Measurements from ENCODE around the gene PLA2G15.
A peak's percentile ranks its signal among the peaks of the same experiment; 100 is the strongest.

Gene PLA2G15

DNA sequence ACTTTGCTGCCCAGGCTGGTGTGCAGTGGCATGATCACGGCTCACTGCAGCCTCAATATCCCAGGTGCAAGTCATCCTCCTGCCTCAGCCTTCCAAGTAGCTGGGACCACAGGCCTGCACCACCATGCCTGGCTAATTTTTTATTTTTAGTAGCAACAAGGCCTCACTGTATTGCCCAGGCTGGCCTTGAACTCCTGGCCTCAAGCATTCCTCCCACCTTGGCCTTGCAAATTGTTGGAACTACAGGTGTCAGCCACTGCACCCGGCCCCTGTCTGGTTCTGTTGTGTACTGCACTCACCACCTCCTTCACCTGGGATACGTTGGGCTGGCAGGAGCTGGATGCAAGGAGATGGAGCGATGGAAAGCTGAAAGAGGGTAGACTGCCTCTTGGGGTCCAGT, 8.5 kb downstream of the PLA2G15 start:
- no peak for DNase-seq (ENCODE audit: low read depth)

DNA sequence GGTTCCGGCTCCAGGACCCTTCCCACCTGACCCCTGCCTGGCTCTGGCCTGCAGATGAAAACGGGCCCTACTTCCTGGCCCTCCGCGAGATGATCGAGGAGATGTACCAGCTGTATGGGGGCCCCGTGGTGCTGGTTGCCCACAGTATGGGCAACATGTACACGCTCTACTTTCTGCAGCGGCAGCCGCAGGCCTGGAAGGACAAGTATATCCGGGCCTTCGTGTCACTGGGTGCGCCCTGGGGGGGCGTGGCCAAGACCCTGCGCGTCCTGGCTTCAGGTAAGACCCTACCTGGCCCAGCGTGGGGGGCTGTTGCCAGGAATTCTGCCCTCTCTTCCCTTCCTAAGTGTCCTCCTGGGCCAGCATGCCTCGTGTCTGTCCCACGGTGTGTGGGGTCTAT, 10.5 kb downstream of the PLA2G15 start:
- DNase-seq (ENCODE audit: low read depth) = no peak

DNA sequence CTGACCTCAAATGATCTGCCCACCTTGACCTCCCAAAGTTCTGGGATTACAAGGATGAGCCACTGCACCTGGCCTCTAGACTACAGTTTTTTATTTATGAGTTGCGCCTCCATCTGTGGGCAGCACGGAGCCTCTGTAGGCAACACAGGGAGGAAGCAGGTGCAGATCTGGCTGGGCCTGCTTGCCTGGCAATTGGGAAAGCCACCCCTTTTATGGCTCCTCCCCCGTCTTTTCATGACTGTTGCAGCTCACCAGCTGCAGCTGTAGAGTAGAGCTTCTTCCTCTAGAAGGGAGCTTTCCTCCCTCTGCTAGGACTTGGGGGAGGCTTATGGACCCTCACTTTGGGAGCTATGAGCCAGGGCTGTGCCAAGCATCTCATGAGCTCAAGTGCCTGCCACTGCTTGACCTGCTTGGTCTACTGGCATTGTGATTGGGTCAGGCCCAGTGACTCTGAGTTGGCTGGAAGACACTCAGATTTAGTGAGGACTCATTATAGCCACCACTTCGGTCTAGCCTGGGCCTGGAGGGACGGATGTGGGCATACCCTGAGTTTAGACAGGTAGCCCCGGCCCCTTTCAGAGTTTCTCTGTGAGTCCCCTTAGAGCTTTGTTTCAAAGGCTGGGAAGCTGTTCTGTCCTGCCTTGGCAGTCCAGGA, 12.2 kb downstream of the PLA2G15 start:
- no peak for DNase-seq (ENCODE audit: low read depth)

DNA sequence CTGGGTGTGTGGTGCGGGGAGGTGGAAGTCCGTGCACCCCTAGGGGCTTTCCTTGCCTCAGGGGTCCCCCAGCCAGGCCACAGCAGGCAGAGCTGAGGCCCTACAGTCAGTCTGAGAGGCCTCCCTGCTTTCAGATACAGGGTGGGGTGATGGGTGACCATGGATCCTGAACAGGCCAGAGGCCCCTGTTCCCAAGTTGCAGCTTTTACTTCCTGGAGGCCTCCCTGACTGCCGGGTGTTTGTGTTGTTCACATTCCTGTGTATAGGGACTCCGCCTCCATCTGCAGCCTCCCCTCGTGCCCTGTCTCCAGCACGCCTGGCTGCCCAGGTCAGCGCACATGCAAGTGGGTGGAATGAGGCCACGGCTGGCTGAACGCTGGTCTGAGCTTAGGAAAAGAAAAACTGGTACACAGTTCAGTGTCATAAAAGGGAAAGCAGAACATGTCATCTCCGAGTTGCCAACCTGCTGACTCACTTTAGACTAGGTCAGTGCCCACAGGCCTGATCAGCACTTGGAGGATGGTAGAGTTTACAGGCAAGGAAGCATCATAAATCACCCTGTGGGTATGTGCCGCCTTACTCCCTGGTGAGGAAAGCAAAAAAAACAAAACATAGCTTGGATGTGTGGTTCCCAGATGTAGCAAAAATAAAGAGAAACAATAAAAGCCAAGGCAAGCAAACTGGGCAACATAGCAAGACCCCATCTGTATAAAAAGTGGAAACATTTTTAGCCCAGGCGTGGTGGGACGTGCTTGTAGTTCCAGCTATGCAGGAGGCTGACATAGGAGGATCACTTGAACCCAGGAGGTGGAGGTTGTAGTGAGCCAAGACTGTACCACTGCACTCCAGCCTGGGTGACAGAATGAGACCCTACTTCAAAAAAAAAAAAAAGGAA, 13.0 kb downstream of the PLA2G15 start:
- DNase-seq (ENCODE audit: low read depth) = no peak

DNA sequence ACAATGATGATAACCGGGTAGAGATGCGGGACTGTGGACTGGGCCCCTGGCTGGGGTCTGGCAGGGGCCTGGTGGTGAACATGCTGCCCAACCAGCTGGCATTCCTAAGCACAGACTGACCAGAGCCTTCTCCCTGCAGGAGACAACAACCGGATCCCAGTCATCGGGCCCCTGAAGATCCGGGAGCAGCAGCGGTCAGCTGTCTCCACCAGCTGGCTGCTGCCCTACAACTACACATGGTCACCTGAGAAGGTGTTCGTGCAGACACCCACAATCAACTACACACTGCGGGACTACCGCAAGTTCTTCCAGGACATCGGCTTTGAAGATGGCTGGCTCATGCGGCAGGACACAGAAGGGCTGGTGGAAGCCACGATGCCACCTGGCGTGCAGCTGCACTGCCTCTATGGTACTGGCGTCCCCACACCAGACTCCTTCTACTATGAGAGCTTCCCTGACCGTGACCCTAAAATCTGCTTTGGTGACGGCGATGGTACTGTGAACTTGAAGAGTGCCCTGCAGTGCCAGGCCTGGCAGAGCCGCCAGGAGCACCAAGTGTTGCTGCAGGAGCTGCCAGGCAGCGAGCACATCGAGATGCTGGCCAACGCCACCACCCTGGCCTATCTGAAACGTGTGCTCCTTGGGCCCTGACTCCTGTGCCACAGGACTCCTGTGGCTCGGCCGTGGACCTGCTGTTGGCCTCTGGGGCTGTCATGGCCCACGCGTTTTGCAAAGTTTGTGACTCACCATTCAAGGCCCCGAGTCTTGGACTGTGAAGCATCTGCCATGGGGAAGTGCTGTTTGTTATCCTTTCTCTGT, 14.0 kb downstream of the PLA2G15 start:
- no peak for DNase-seq (ENCODE audit: low read depth)

DNA sequence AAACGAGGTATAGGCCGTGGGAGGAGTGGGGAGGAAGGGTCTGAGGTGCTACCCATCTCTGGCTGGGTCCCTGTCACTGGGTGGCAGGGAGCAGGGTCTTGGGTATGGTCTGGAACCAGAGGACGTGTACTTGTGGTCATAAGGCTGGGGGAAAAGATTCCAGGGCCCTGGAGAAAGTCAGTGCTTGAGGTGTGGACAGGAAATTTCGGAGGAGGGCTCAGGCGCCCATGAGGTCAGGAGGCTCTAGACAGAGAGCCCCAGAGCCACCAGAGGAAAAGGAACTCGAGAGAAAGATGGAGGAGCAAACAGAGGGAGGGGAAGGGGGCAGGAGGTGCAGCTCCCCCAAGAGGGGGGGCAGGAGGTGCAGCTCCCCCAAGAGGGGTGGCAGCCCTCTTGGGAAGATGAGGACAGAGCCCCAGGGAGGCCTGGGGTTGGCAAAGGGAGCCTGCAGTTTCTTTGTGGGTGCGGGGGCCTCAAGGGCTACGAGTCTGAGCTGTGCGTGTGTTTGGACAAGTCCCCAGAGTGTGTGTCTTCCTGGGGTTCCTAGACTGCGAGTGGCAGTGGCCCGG, 18.5 kb downstream of the PLA2G15 start:
- DNase-seq (ENCODE audit: low read depth) = no peak

DNA sequence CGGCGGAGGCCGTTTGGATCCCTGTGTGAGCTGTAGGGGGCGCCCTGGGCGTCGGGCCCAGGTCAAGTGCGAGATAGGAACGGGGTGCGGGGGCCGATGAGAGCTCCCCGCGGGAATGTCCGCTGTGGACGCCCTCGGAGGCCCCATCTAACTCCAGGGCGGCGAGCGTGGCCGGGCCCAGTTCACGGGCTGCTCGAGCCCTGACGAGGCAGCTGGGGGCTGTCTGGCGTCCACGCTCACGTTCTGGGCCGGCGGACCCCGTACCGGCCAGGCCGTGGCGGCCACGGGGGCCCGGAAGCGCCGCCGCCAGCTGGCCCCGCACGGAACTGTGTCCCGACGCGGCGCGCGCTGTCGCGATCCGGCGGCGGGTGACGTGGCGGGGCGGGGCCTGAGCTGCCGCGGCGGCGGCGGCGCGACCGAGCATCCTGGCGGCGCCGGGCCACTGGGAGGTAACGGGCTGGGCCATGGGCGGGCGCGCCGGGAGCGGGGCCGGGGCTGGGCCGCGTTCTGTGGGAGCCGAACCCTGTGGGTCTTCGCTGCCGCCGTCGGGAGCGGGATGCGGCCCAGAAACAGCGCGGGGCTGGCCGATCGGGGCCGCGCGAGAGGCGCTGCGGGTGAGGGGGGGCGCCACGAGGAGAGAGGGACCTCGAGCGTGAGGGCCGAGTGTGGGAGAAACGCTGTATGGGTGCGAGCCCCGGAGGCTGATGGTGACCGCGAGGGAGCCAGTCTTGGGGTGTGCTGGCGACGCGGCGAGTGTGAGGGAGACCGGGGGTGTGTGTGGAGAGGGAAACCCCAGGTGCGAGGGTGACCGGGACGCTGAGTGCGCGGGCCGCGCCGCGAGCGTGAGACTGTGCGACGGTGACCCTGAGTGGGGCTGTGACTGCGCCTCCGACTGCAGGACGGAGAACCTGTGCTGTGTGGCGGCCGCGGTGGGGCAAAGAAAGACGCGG, 19.2 kb downstream of the PLA2G15 start, which contains the start of gene SLC7A6:
TSS of gene SLC7A6 (plus strand) at position 399 of the 950 bp plus-strand sequence. CDS start 10,201 bp downstream, outside the sequence.
- peak; percentile 80 for DNase-seq (ENCODE audit: low read depth)

DNA sequence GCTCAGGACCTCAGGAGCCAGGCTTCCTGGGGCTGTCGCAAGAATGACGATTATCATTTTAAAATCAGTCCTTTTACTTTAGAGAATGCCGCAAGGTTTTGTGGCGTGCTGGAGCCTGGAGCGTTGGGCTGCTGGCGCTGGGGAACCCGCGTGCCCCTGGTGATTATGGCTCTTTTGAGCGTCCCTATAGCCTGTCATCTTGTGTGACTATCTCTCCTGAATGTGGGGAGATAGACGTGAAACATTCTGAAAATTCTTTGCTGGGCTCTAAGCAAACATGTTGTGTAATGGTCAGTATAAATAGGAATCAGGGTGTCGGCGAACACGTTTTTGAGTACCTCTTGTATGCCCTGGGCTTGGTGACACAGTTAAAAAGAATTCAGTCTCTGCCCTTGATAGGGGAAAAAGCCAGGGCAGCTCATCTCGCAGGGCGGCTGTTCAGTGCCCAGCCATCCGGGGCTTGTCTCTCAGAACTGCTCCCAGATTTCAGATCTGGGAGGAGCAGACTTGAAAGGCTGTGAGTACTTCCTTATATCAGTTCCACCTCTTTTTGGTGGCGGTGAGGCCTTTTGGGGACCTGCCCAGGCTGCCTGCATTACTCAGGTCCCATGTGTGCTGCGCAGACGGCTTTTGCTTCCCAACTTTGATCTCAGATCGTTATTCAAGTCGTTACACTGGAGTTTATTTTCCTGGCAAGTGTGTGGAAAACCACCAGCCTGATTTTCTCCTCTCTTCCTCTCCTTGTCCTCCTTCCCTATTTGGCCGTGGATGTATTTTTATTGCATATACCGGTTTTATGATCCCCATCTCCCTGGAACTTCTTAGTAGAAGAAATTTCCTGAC, 20.1 kb downstream of the PLA2G15 start:
- no peak for DNase-seq (ENCODE audit: low read depth)

DNA sequence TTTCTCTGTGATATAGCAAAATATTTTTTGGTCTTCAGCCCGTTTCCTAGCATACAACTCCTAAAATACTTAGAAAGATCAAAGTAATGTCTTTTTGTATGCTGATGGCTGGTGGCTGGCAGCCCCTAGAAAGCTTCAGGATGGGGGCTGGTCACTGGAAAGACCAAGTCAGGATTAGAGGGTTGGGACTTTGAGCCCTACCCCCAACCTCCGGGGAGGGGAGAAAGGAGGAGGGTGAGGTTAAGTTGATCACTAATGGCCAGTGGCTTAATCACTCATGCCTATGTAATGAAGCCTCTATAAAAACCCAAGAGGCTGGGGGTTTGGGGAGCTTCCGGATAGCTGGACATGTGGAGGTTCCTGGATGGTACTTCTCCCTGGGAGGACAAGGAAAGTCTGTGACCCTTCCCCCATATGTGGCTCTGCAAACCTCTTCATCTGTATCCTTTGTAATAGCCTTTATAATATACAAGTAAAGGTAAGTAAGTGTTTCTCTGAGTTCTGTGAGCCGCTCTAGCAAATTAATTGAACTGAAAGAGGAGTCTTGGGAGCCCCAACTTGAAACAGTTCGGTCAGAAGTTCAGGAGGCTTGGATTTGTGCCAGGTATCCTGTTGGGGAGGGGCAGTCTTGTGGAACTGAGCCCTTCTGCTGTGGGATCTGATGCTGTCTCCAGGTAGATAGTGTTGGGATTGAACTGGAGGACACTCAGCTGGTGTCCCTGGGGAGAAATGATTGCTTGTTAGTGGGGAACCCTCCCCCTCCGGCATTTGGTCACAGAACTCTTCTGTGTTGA, 22.6 kb downstream of the PLA2G15 start:
- no peak for DNase-seq (ENCODE audit: low read depth)

DNA sequence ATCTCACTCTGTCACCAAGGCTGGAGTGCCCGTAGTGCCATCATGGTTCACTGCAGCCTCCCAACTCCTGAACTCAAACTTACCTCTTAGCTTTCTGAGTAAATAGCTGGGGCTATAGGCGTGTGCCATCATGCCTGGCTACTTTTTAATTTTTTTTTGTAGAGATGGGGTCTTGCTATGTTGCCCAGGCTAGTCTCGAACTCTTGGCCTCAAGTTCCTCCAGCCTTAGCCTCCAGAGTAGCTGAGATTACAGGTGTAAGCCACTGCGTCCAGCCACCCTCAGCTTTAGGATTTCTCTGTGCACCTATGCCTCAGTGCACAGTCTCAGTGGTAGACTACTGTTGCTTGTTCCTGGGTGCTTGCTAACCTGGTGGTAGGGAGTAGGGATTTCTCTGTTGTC, 24.6 kb downstream of the PLA2G15 start:
- DNase-seq (ENCODE audit: low read depth) = no peak

DNA sequence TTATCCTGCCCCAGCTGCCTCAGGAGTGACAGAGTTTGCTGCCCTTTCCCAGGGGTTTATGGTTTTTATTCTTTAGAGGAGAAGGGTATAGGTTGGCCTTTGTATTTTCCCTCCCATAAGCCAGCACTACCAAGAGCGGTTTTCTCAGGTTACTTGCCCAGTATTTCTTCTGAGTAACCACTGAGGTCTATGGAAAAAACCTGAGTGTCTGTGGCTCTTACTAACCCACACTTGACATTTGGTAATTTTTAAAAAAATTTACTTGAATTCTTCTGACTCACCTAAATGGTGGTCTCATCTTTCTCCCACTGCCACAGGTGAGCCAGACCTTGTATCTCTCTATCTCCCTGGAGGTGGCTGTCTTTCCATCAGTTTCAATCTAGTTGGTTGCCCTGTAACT, 25.2 kb downstream of the PLA2G15 start:
- no peak for DNase-seq (ENCODE audit: low read depth)

DNA sequence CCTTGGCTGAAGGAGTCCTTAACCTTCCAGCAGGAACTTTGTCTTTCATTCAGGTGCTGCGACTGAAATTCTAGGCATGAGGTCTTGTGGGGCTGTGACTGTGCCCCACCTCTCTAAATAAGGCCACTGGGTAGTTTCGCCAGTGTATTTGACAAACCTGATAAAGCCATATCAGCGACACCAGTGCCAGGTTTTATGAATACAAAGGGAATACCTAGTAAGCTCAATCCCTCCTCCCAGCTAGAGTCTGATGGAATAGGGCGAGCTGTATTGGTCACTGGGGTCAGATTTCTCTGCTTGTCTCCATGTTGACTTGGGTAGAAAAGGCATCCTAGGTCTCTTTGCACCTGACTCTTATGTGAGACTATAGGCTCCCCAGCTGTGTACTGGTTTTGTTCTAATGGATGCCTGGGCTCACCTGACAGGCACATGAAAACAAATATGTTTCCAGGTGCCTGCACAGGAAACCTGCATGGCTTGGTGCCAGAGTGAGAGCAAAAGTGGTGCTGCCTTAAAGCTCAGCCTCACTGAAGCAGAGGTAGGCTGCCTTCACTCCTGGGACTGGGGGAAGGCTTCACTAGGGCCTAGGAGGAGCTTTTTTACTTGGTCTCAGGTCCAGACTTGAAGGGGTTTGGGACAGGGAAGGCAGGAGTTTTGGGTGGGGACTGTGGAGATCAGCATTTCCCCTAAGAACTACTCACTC, 27.5 kb downstream of the PLA2G15 start:
- no peak for DNase-seq (ENCODE audit: low read depth)

DNA sequence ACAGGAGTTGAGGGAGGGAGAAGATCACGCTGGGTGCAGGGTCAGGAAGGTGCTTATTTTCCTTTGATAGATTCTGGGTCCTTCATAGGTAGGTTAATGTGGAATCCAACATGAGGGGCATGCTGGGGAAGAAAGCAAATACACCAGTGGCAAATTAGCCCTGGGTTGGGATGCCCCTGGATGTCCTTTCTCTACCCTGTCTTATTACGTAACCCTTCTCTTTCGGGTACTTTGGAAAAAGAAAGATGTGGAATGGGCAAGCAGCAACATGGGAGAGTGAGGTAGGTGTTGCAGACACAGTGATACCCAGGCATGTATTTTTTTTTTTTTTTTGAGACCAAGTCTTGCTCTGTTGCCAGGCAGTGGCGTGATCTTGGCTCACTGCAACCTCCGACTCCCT, 28.3 kb downstream of the PLA2G15 start:
- no peak for DNase-seq (ENCODE audit: low read depth)

DNA sequence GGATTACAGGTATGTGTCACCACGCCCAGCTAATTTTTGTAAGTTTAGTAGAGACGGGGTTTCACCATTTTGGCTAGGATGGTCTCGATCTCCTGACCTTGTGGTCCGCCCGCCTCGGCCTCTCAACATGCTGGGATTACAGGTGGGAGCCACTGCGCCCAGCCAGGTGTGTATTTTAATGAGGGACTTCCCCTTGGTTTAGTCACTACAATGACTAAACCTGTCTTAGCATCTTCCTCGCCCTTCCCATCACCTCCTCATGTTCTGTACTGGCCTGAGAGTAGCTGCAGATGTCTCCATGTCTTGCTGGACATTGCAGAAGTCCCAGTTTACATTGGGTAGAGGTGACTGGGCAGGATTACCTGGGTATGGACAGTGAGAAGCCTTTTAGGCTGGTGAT, 28.7 kb downstream of the PLA2G15 start:
- DNase-seq (ENCODE audit: low read depth) = no peak

DNA sequence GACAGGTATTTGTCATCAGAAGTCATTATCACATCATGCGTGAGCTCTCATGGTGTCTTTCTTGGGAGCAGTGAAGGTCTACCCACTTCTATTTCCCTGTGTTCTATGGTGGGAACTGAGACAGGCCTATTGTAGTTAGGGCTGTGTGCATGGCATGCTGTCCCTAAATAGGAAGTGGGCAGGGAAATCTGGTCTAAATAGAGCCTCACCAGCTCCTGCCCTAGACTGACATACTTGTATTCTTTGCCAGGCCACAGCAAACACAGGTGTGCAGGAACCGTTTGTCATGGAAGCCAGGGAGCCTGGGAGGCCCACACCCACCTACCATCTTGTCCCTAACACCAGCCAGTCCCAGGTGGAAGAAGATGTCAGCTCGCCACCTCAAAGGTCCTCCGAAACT, 29.3 kb downstream of the PLA2G15 start:
- DNase-seq (ENCODE audit: low read depth) = no peak

DNA sequence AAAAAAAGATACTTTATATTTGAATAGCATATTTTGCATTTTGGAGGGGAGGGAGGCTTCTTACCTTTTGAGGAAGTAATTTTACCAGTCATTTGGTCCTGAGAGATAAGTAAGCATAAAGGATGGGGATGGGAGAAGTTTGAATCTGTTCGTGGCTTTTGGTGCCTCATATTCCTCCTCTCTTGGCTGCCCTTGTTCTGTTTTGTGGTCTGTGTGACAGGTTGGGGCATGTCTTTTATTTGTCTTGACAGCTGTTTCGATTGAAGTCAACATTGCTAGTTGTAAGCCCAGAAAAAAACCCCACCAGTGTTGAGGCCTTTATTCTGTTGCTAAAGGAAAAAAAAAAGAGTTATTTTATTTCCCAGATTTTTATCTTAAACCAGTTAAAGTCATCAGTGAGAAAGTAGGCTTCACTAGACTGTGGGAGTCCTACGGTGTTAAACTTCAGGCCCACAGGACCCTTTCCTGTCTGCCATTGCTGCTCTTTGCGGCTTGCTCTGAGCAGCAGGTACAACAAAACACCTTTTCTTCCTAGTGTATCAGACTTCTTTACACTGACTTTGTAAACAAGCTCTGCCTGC, 30.5 kb downstream of the PLA2G15 start:
- DNase-seq (ENCODE audit: low read depth) = no peak

DNA sequence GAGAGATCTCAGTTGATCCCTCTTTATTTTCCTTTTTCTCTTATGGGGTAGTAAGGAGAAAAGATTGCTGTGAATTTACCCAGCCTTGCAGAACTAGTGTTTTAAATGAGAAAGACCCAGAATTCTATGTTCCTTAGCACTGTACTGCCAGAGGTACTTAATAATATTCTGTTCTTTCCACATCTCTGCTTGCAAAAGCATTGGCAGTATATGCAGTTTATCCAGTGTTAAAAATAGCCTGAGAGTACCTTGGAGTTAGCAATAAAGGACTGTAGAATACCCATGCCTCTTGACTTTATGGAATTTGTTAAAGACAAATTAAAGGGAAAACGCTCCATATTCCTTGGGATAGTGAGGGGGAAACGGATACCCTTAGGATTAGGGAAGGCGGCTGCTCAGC, 31.1 kb downstream of the PLA2G15 start:
- DNase-seq (ENCODE audit: low read depth) = no peak
